Measurements from ENCODE around the gene ARHGAP1. TPM values are rescaled to one million over a fixed set of nuclear protein-coding genes. Genes with fewer than 3 reads are reported as not detected.

Gene ARHGAP1
- total and polyA plus RNA-seq, 4 donors: 27.8 to 185 (median 123) TPM

GRCh38 chr11:46657186-46657585, 43.2 kb downstream of the ARHGAP1 start:
- Histone ChIP-seq H3K27me3 (ENCODE audit: control insufficient read depth in 1 of 2, insufficient read depth in 2 of 2, low read length in 1 of 2) (no peaks in the 10 kb centered on the region), H3K27ac (ENCODE audit: low read depth in 1 of 2, low read length in 2 of 2) (peak overlapping the region in 1 of 2 donors; percentile 2), H3K4me3 (ENCODE audit: low read length in 2 of 2) (no peak overlapping the region), H3K9me3 (ENCODE audit: control insufficient read depth, low read length) (no peaks in the 10 kb centered on the region), H3K36me3 (ENCODE audit: control insufficient read depth in 1 of 2, insufficient read depth in 2 of 2, low read length in 1 of 2) (peaks cover 4 to 16% of the 10 kb centered on the region in 2 donors), H3K4me1 (ENCODE audit: control insufficient read depth in 1 of 2, insufficient read depth in 2 of 2, low read length in 2 of 2) (no peaks in the 10 kb centered on the region)
- 71 to 72% methylated on average over 3 of the region's 3 CpGs for WGBS, 2 donors
- ATAC-seq (ENCODE audit: low FRiP score) (no peak), DNase-seq (no peak)
- intact Hi-C loops (cut with DNase I): no loop called here

GRCh38 chr11:46655631-46656030, 44.8 kb downstream of the ARHGAP1 start:
- Histone ChIP-seq H3K4me1 (ENCODE audit: control insufficient read depth in 1 of 2, insufficient read depth in 2 of 2, low read length in 2 of 2) (no peaks in the 10 kb centered on the region), H3K27ac (ENCODE audit: low read depth in 1 of 2, low read length in 2 of 2) (no peak overlapping the region), H3K27me3 (ENCODE audit: control insufficient read depth in 1 of 2, insufficient read depth in 2 of 2, low read length in 1 of 2) (no peaks in the 10 kb centered on the region), H3K9me3 (ENCODE audit: control insufficient read depth, low read length) (no peaks in the 10 kb centered on the region), H3K4me3 (ENCODE audit: low read length in 2 of 2) (no peak overlapping the region), H3K36me3 (ENCODE audit: control insufficient read depth in 1 of 2, insufficient read depth in 2 of 2, low read length in 1 of 2) (peaks cover 4 to 12% of the 10 kb centered on the region in 2 donors)
- 86 to 91% methylated on average over 4 of the region's 4 CpGs for WGBS, 2 donors
- ATAC-seq (ENCODE audit: low FRiP score) (no peak), DNase-seq (no peak)
- intact Hi-C loops (cut with DNase I): no loop called here

GRCh38 chr11:46649180-46649738, 51.2 kb downstream of the ARHGAP1 start:
- Histone ChIP-seq H3K9me3 (ENCODE audit: control insufficient read depth, low read length) (no peaks in the 10 kb centered on the region), H3K36me3 (ENCODE audit: control insufficient read depth in 1 of 2, insufficient read depth in 2 of 2, low read length in 1 of 2) (peaks cover 4 to 7% of the 10 kb centered on the region in 2 donors), H3K27me3 (ENCODE audit: control insufficient read depth in 1 of 2, insufficient read depth in 2 of 2, low read length in 1 of 2) (no peaks in the 10 kb centered on the region), H3K4me3 (ENCODE audit: low read length in 2 of 2) (no peak overlapping the region), H3K27ac (ENCODE audit: low read depth in 1 of 2, low read length in 2 of 2) (peak overlapping the region; percentile 30 to 96), H3K4me1 (ENCODE audit: control insufficient read depth in 1 of 2, insufficient read depth in 2 of 2, low read length in 2 of 2) (no peaks in the 10 kb centered on the region)
- ATAC-seq (ENCODE audit: low FRiP score) (peak; percentile 93), DNase-seq (no peak)
- 4 to 6% methylated on average over 2 of the region's 2 CpGs for WGBS, 2 donors
- intact Hi-C loops (cut with DNase I): no loop called here

DNA sequence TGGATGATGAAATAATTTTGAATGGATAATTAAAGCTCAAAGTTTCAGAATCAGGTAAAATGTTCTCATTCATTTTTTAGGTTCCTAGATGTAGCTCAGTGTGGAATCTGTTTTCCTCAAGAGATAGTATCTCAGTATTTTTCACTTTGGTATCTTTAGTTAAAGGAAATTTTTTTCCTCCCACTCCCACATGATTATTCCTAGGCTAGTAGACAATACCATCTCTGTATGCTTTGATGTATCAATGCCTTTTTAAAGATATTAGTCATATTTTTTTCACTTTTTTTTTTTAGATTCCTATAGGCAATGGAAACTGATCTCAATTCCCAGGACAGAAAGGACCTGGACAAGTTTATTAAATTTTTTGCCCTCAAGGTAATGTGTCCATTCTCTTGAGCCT, 56.4 kb downstream of the ARHGAP1 start:
- H3K27ac ChIP-seq (ENCODE audit: low read depth in 1 of 2, low read length in 2 of 2): no peak overlapping the region
- intact Hi-C loops (cut with DNase I): no loop called here
- DNase-seq (no peak), ATAC-seq (ENCODE audit: low FRiP score) (no peak)
- peaks cover 4 to 7% of the 10 kb centered on the region in 2 donors for H3K36me3 ChIP-seq (ENCODE audit: control insufficient read depth in 1 of 2, insufficient read depth in 2 of 2, low read length in 1 of 2)
- no peaks in the 10 kb centered on the region for H3K9me3 ChIP-seq (ENCODE audit: control insufficient read depth, low read length)
- no peak overlapping the region for H3K4me3 ChIP-seq (ENCODE audit: low read length in 2 of 2)
- H3K4me1 ChIP-seq (ENCODE audit: control insufficient read depth in 1 of 2, insufficient read depth in 2 of 2, low read length in 2 of 2): no peaks in the 10 kb centered on the region
- no peaks in the 10 kb centered on the region for H3K27me3 ChIP-seq (ENCODE audit: control insufficient read depth in 1 of 2, insufficient read depth in 2 of 2, low read length in 1 of 2)

DNA sequence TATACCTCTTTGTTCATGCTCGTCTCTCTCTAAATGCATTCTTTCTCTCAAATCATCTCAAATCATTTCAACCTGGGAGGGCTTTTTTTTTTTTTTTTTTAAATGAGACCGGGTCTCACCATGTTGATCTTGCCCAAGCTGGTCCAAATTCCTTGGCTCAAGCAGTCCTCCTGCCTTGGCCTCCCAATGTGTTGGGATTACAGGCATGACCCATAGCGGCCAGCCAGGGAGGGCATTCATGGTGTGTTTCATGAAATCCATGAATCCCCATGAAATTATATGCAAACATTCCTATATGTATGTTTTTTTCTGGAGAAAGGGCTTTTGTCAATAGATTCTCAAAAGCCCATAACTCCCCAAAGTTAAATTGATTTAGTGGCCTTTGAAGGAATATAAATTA, 56.9 kb downstream of the ARHGAP1 start:
- Histone ChIP-seq H3K4me3 (ENCODE audit: low read length in 2 of 2) (no peak overlapping the region), H3K27ac (ENCODE audit: low read depth in 1 of 2, low read length in 2 of 2) (no peak overlapping the region), H3K36me3 (ENCODE audit: control insufficient read depth in 1 of 2, insufficient read depth in 2 of 2, low read length in 1 of 2) (peaks cover 4 to 7% of the 10 kb centered on the region in 2 donors), H3K4me1 (ENCODE audit: control insufficient read depth in 1 of 2, insufficient read depth in 2 of 2, low read length in 2 of 2) (no peaks in the 10 kb centered on the region), H3K9me3 (ENCODE audit: control insufficient read depth, low read length) (no peaks in the 10 kb centered on the region), H3K27me3 (ENCODE audit: control insufficient read depth in 1 of 2, insufficient read depth in 2 of 2, low read length in 1 of 2) (no peaks in the 10 kb centered on the region)
- ATAC-seq (ENCODE audit: low FRiP score) (no peak), DNase-seq (no peak)
- 88 to 92% methylated on average over 3 of the region's 3 CpGs for WGBS, 2 donors
- intact Hi-C loops (cut with DNase I): no loop called here

- Histone ChIP-seq H3K4me1 (ENCODE audit: control insufficient read depth in 1 of 2, insufficient read depth in 2 of 2, low read length in 2 of 2) (no peaks in the 10 kb centered on the region), H3K9me3 (ENCODE audit: control insufficient read depth, low read length) (no peaks in the 10 kb centered on the region), H3K4me3 (ENCODE audit: low read length in 2 of 2) (no peak overlapping the region), H3K36me3 (ENCODE audit: control insufficient read depth in 1 of 2, insufficient read depth in 2 of 2, low read length in 1 of 2) (peaks cover 4 to 7% of the 10 kb centered on the region in 2 donors), H3K27ac (ENCODE audit: low read depth in 1 of 2, low read length in 2 of 2) (no peak overlapping the region), H3K27me3 (ENCODE audit: control insufficient read depth in 1 of 2, insufficient read depth in 2 of 2, low read length in 1 of 2) (no peaks in the 10 kb centered on the region)
- ATAC-seq (ENCODE audit: low FRiP score) (no peak), DNase-seq (no peak)
- intact Hi-C loops (cut with DNase I): no loop called here
- WGBS, 2 donors: 94% methylated on average over 8 of the region's 8 CpGs
These were observed 57.6 kb downstream of the ARHGAP1 start for GRCh38 chr11:46642627-46643335.

- Histone ChIP-seq H3K4me1 (ENCODE audit: control insufficient read depth in 1 of 2, insufficient read depth in 2 of 2, low read length in 2 of 2) (no peaks in the 10 kb centered on the region), H3K27ac (ENCODE audit: low read depth in 1 of 2, low read length in 2 of 2) (no peak overlapping the region), H3K36me3 (ENCODE audit: control insufficient read depth in 1 of 2, insufficient read depth in 2 of 2, low read length in 1 of 2) (peaks cover 4 to 7% of the 10 kb centered on the region in 2 donors), H3K27me3 (ENCODE audit: control insufficient read depth in 1 of 2, insufficient read depth in 2 of 2, low read length in 1 of 2) (no peaks in the 10 kb centered on the region), H3K9me3 (ENCODE audit: control insufficient read depth, low read length) (no peaks in the 10 kb centered on the region), H3K4me3 (ENCODE audit: low read length in 2 of 2) (no peak overlapping the region)
- no peak for DNase-seq
- intact Hi-C loops (cut with DNase I): no loop called here
- no peak for ATAC-seq (ENCODE audit: low FRiP score)
- WGBS, 2 donors: 69 to 78% methylated on average over 3 of the region's 3 CpGs
These were observed 58.8 kb downstream of the ARHGAP1 start for GRCh38 chr11:46641639-46642038.

DNA sequence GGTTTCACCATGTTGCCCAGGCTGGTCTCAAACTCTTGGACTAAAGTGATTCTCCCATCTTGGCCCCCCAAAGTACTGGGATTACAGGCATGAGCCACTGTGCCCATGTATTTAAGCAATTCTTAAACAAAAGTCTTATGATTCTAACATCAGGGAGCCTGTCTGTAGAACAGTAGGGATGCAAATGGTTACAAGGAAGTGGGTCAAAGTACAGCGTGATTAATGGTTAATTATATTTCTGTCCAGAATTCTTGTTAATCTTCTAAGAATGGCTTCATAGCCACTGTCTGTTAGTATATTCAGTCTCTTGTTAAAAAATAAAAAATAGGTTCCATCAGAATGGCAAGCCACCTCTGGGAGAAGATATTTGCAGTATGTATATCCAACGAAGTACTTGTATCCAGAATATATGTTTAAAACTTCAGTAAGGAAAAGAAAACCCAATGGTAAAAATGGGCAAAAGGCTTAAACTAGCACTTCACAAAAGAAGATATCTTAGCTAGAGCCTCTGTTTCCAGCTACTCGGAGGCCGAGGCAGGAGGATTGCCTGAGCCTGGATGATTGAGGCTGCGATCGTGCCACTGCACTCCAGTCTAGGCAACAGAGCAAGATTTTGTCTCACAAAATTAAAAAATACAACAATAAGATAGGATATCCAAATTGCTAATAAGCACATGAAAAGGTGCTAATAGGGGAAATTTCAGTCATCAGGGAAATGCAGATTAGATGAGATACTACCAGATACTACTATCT, 60.2 kb downstream of the ARHGAP1 start:
- H3K36me3 ChIP-seq (ENCODE audit: control insufficient read depth in 1 of 2, insufficient read depth in 2 of 2, low read length in 1 of 2): no peaks in the 10 kb centered on the region
- H3K27me3 ChIP-seq (ENCODE audit: control insufficient read depth in 1 of 2, insufficient read depth in 2 of 2, low read length in 1 of 2): no peaks in the 10 kb centered on the region
- intact Hi-C loops (cut with DNase I): no loop called here
- no peaks in the 10 kb centered on the region for H3K9me3 ChIP-seq (ENCODE audit: control insufficient read depth, low read length)
- no peaks in the 10 kb centered on the region for H3K4me1 ChIP-seq (ENCODE audit: control insufficient read depth in 1 of 2, insufficient read depth in 2 of 2, low read length in 2 of 2)
- no peak overlapping the region for H3K4me3 ChIP-seq (ENCODE audit: low read length in 2 of 2)
- no peak for DNase-seq
- 93 to 94% methylated on average over 6 of the region's 6 CpGs for WGBS, 2 donors
- no peak for ATAC-seq (ENCODE audit: low FRiP score)
- no peak overlapping the region for H3K27ac ChIP-seq (ENCODE audit: low read depth in 1 of 2, low read length in 2 of 2)

Measured in aorta (tissue), 5 donors.